ENCODE data around the gene IGFL4. TPM values are rescaled to one million over a fixed set of nuclear protein-coding genes. Genes with fewer than 3 reads are reported as not detected.

IGFL4 gene
- total RNA-seq, 1 donor from 2014 or later: 2.3 TPM

DNA sequence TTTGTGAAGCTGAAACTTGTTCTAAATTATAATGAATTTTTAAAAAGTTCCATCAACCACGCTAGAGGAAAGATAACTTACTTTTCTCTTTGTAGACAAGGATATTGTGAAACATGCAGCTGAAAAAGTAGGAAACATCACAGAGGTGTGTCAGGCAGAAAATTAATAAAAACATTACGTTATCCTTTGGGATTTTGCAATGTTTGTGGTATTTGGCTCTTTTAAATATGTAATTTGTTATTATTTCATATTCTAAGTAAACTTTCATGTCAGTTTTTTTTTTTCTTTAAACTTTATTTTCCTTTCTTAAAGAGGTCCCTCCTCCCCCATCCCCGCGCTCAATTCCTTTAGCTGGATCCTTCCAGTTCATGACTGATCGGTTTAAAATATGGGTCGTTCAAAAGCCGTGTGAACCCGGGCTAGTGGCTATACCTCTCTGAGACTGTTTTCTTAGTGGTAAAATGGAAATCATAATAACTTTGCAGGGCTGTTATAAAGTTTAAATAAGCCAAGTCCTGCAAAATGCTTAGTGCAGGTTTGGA is 46.3 kb downstream of the IGFL4 start:
- Histone ChIP-seq H2AFZ (ENCODE audit: low read depth, low read length) (peak overlapping the region; percentile 69), H3K4me3 (ENCODE audit: insufficient read depth, low read depth, low read length) (peak overlapping the region; percentile 65), H3K79me2 (ENCODE audit: insufficient read depth, low read length) (peaks cover 17% of the 10 kb centered on the region), H3K27me3 (ENCODE audit: insufficient read depth, low read length) (no peaks in the 10 kb centered on the region), H3K36me3 (ENCODE audit: insufficient read depth, low read length) (no peaks in the 10 kb centered on the region), H3K9me3 (ENCODE audit: insufficient read depth, low read depth, low read length) (no peaks in the 10 kb centered on the region), H3K9ac (ENCODE audit: low read length) (peak overlapping the region; percentile 29), H3K27ac (ENCODE audit: low read depth, low read length) (no peak overlapping the region), H3K4me1 (ENCODE audit: insufficient read depth, low read length) (peaks cover 6% of the 10 kb centered on the region), H4K20me1 (ENCODE audit: insufficient read depth, low read length) (peaks cover 22% of the 10 kb centered on the region), H3K4me2 (ENCODE audit: low read length) (peak overlapping the region; percentile 85)
- FAIRE-seq (no peak), DNase-seq (ENCODE audit: low read depth) (no peak)
- H3K4me1 Mint-ChIP-seq (ENCODE audit: low read depth, unreplicated experiment): peaks cover 11% of the 10 kb centered on the region
- H3K9me3 Mint-ChIP-seq (ENCODE audit: unreplicated experiment): no peaks in the 10 kb centered on the region
- no peak overlapping the region for H3K4me3 Mint-ChIP-seq (ENCODE audit: unreplicated experiment)
- no peak overlapping the region for H3K27ac Mint-ChIP-seq (ENCODE audit: unreplicated experiment)
- peaks cover 4% of the 10 kb centered on the region for H3K36me3 Mint-ChIP-seq (ENCODE audit: low read depth, unreplicated experiment)
- no peak for TF ChIP-seq EZH2 (IDR thresholded peaks at IDR 0.05; ENCODE audit: insufficient read depth, low read length)
- TF ChIP-seq, protein P1, sequence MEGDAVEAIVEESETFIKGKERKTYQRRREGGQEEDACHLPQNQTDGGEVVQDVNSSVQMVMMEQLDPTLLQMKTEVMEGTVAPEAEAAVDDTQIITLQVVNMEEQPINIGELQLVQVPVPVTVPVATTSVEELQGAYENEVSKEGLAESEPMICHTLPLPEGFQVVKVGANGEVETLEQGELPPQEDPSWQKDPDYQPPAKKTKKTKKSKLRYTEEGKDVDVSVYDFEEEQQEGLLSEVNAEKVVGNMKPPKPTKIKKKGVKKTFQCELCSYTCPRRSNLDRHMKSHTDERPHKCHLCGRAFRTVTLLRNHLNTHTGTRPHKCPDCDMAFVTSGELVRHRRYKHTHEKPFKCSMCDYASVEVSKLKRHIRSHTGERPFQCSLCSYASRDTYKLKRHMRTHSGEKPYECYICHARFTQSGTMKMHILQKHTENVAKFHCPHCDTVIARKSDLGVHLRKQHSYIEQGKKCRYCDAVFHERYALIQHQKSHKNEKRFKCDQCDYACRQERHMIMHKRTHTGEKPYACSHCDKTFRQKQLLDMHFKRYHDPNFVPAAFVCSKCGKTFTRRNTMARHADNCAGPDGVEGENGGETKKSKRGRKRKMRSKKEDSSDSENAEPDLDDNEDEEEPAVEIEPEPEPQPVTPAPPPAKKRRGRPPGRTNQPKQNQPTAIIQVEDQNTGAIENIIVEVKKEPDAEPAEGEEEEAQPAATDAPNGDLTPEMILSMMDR (IDR thresholded peaks at IDR 0.05; ENCODE audit: insufficient read depth, low read depth, low read length): no peak
- peaks cover 8% of the 10 kb centered on the region for H3K27me3 Mint-ChIP-seq (ENCODE audit: low read depth, unreplicated experiment)

DNA sequence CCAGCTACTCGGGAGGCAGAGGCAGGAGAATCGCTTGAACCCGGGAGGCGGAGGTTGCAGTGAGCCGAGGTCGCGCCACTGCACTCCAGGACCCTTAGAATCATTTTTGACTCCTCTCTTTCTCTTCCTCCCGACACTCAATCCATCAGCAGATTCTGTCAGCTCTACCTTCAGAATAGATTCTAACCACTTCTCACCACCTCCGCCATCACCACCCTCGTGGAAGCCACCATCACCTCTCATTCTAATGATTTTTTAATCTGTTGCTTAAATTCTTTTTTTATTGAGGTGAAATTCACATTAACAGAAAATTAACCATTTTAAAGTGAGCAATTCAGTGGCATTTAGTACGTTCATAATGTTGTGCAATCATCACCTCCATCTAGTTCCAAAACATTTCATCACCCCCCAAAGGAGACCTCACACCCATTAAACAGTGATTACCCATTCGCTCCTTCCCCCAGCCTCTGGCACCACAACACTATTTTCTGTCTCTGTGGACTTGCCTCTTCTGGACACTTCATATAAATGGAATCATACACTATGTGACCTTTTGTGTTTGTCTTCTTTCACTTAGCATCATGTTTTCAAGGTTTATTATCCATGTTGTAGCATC is 50.6 kb downstream of the IGFL4 start:
- H3K4me2 ChIP-seq (ENCODE audit: low read length): no peak overlapping the region
- DNase-seq (ENCODE audit: low read depth) (no peak), FAIRE-seq (no peak)
- no peaks in the 10 kb centered on the region for H3K4me1 Mint-ChIP-seq (ENCODE audit: low read depth, unreplicated experiment)
- H3K27ac ChIP-seq (ENCODE audit: low read depth, low read length): no peak overlapping the region
- no peak overlapping the region for H2AFZ ChIP-seq (ENCODE audit: low read depth, low read length)
- H3K27ac Mint-ChIP-seq (ENCODE audit: unreplicated experiment): no peak overlapping the region
- no peak overlapping the region for H3K9ac ChIP-seq (ENCODE audit: low read length)
- no peaks in the 10 kb centered on the region for H3K27me3 ChIP-seq (ENCODE audit: insufficient read depth, low read length)
- H3K27me3 Mint-ChIP-seq (ENCODE audit: low read depth, unreplicated experiment): peaks cover 10% of the 10 kb centered on the region
- no peaks in the 10 kb centered on the region for H3K4me1 ChIP-seq (ENCODE audit: insufficient read depth, low read length)
- no peaks in the 10 kb centered on the region for H3K79me2 ChIP-seq (ENCODE audit: insufficient read depth, low read length)
- H3K36me3 Mint-ChIP-seq (ENCODE audit: low read depth, unreplicated experiment): no peaks in the 10 kb centered on the region
- no peak overlapping the region for H3K4me3 ChIP-seq (ENCODE audit: insufficient read depth, low read depth, low read length)
- H3K9me3 ChIP-seq (ENCODE audit: insufficient read depth, low read depth, low read length): no peaks in the 10 kb centered on the region
- H3K4me3 Mint-ChIP-seq (ENCODE audit: unreplicated experiment): no peak overlapping the region
- no peaks in the 10 kb centered on the region for H4K20me1 ChIP-seq (ENCODE audit: insufficient read depth, low read length)
- TF ChIP-seq, protein P1 (IDR thresholded peaks at IDR 0.05; ENCODE audit: insufficient read depth, low read depth, low read length): no peak
- TF ChIP-seq EZH2 (IDR thresholded peaks at IDR 0.05; ENCODE audit: insufficient read depth, low read length): no peak
- H3K9me3 Mint-ChIP-seq (ENCODE audit: unreplicated experiment): no peaks in the 10 kb centered on the region
- no peaks in the 10 kb centered on the region for H3K36me3 ChIP-seq (ENCODE audit: insufficient read depth, low read length)

Small RNA genes lying within 50 kb of the gene (microRNA-seq; reads per million reads assigned to microRNA genes)
- 571 reads per million, percentile 78 among the genes with 10 or more reads in this experiment for gene MIR769

Other genes with a start within 250 kb of the IGFL4 start
- 61.9 and 69.0 TPM in 2 replicates for gene DMWD, start 248.2 kb downstream of the IGFL4 start, total RNA-seq
- gene RSPH6A, start 225.7 kb downstream of the IGFL4 start, total RNA-seq: 0.12 and 0.23 TPM in 2 replicates
- gene SYMPK, start 177.9 kb downstream of the IGFL4 start, total RNA-seq: 70.0 and 73.5 TPM in 2 replicates
- 0.58 and 0.59 TPM in 2 replicates for gene FOXA3, start 176.7 kb downstream of the IGFL4 start, total RNA-seq
- 18.8 and 22.9 TPM in 2 replicates for gene IRF2BP1, start 154.9 kb downstream of the IGFL4 start, total RNA-seq
- 11.0 and 11.7 TPM in 2 replicates for gene MYPOP, start 138.4 kb downstream of the IGFL4 start, total RNA-seq
- gene NANOS2, start 126.2 kb downstream of the IGFL4 start, total RNA-seq: not detected in 2 replicates
- gene NOVA2, start 67.1 kb downstream of the IGFL4 start, total RNA-seq: 10.7 and 11.1 TPM in 2 replicates
- 6.6 and 6.7 TPM in 2 replicates for gene CCDC61, start 45.5 kb downstream of the IGFL4 start, total RNA-seq
- gene PGLYRP1, start 17.9 kb downstream of the IGFL4 start, total RNA-seq: not detected in 2 replicates
- 93.5 and 127 TPM in 2 replicates for gene IGFL3, start 83.7 kb upstream of the IGFL4 start, total RNA-seq
- 9.8 and 11.3 TPM in 2 replicates for gene IGFL2, start 107.2 kb upstream of the IGFL4 start, total RNA-seq
- not detected in 2 replicates for gene IGFL1, start 188.7 kb upstream of the IGFL4 start, total RNA-seq

Measured in astrocyte (in vitro differentiated cells and primary cell).